Mesendoderm (in vitro differentiated cells): ENCODE results near the gene TTYH1. TPM values are rescaled to one million over a fixed set of nuclear protein-coding genes. Genes with fewer than 3 reads are reported as not detected.

Source experiments
- DNase-seq: peaks from one replicate; pipeline ENCODE4 v3.0.0; 2013
- H2AK5ac ChIP-seq: 2 replicates; pipeline ENCODE4 v1.6.1; 2013; ENCODE audit warnings: low read length, inconsistent platforms
- H2BK120ac ChIP-seq: 2 replicates; pipeline ENCODE4 v1.6.1; 2013; ENCODE audit warnings: low read depth, mild to moderate bottlenecking, low read length, moderate library complexity, mixed read lengths
- H2BK15ac ChIP-seq: replicated peaks from 2 replicates; pipeline ENCODE4 v1.6.1; 2013; ENCODE audit warnings: low read depth, mild to moderate bottlenecking, moderate library complexity
- H2BK5ac ChIP-seq: 2 replicates; pipeline ENCODE4 v1.6.1; 2013; ENCODE audit warnings: low read length, inconsistent platforms
- H3K18ac ChIP-seq: 2 replicates; pipeline ENCODE4 v1.6.1; 2013; ENCODE audit warnings: mild to moderate bottlenecking, low read length, mixed read lengths
- H3K23ac ChIP-seq: one replicate; pipeline ENCODE4 v1.6.1; 2013; ENCODE audit warnings: low read length
- H3K27ac ChIP-seq: 2 replicates; pipeline ENCODE4 v1.5.1; 2013; ENCODE audit warnings: low read depth, mild to moderate bottlenecking, inconsistent platforms, low read length, moderate library complexity
- H3K27me3 ChIP-seq: 2 replicates; pipeline ENCODE4 v1.6.1; 2013; ENCODE audit warnings: low read length, control low read depth, mild to moderate bottlenecking, inconsistent platforms; ENCODE audit not compliant: insufficient read depth, poor library complexity
- H3K36me3 ChIP-seq: 2 replicates; pipeline ENCODE4 v1.6.1; 2013; ENCODE audit warnings: low read length, inconsistent platforms; ENCODE audit not compliant: control insufficient read depth, insufficient read depth
- H3K4ac ChIP-seq: one replicate; pipeline ENCODE4 v1.6.1; 2013; ENCODE audit warnings: low read depth, mild to moderate bottlenecking, low read length, moderate library complexity
- H3K4me1 ChIP-seq: 2 replicates; pipeline ENCODE4 v1.6.1; 2013; ENCODE audit warnings: low read depth, low read length, inconsistent platforms; ENCODE audit not compliant: control insufficient read depth
- H3K4me2 ChIP-seq: 2 replicates; pipeline ENCODE4 v1.6.1; 2013; ENCODE audit warnings: low read length
- H3K4me3 ChIP-seq: 2 replicates; pipeline ENCODE4 v1.5.1; 2013; ENCODE audit warnings: mild to moderate bottlenecking, low read length
- H3K56ac ChIP-seq: one replicate; pipeline ENCODE4 v1.6.1; 2013; ENCODE audit warnings: low read length
- H3K79me1 ChIP-seq: 2 replicates; pipeline ENCODE4 v1.6.1; 2013; ENCODE audit warnings: low read length, inconsistent platforms
- H3K79me2 ChIP-seq: 2 replicates; pipeline ENCODE4 v1.6.1; 2013; ENCODE audit warnings: mild to moderate bottlenecking, low read length; ENCODE audit not compliant: control insufficient read depth, insufficient read depth
- H3K9ac ChIP-seq: 2 replicates; pipeline ENCODE4 v1.6.1; 2013; ENCODE audit warnings: low read length, inconsistent platforms
- H4K5ac ChIP-seq: one replicate; pipeline ENCODE4 v1.6.1; 2013; ENCODE audit warnings: low read length
- H4K8ac ChIP-seq: one replicate; pipeline ENCODE4 v1.6.1; 2013; ENCODE audit warnings: low read depth, mild to moderate bottlenecking, control low read depth, low read length, moderate library complexity
- WGBS: extraction: QIAGEN DNeasy Blood & Tissue Kit; methylation state at CpG from one replicate; pipeline ENCODE4 v1.1.7; 2013; ENCODE audit warnings: low lambda C conversion rate, missing lambda C conversion rate; ENCODE audit not compliant: insufficient coverage; ENCODE audit errors: extremely low coverage; 5-methylcytosine and 5-hydroxymethylcytosine counted together
- small RNA-seq: library from polyadenylated mRNA; stranded (forward); fragments of <200 nt; extraction: miRNeasy Mini kit (QIAGEN cat#:217004); gene quantifications from one replicate; pipeline ENCODE3, GENCODE V24; 2013; ENCODE audit not compliant: insufficient read depth

The TTYH1 gene

DNA sequence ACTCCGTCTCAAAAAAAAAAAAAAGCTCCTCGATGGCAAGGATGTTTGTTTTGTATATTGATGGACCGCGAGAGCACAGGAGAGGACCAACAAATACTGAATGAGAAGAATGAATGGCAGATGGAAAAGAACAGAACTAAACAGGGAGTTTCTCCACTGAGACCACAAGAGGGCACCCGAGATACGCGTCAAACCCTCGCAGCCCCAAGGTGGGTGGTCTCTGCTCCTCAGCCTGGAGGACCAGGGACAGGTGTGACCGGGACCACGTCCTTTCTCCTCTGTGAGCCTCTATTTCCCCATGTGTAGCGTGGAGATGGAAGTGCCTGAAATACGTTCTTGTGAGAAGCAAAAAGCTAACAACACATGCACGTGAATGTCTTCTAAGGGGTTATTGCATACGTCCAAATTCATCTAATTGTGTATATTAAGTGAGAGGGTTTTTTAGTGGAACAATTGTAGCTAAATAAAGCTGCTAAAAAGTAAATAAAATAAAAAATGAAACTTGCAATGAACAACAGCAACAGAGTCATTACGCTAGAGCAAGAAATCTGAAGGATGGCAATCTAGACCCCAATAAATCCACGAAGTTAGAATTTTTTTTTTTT, 66.2 kb downstream of the TTYH1 start:
- H2BK5ac ChIP-seq, result no peak overlapping the region
- H3K27ac ChIP-seq, result no peak overlapping the region
- H3K4me1 ChIP-seq, result no peaks in the 10 kb centered on the region
- H4K5ac ChIP-seq, result no peak overlapping the region
- no peak overlapping the region for H3K4ac ChIP-seq
- H3K56ac ChIP-seq, result no peak overlapping the region
- H3K4me2 ChIP-seq, result no peak overlapping the region
- H3K36me3 ChIP-seq, result no peaks in the 10 kb centered on the region
- no CpG with 5 or more reads among the region's 16 CpGs for WGBS
- H3K9ac ChIP-seq, result no peak overlapping the region
- no peak overlapping the region for H2AK5ac ChIP-seq
- H3K18ac ChIP-seq, result no peak overlapping the region
- peak; percentile 77 for DNase-seq
- H2BK15ac ChIP-seq, result no peak overlapping the region
- no peaks in the 10 kb centered on the region for H3K79me2 ChIP-seq
- H2BK120ac ChIP-seq, result no peak overlapping the region
- H3K79me1 ChIP-seq, result no peaks in the 10 kb centered on the region
- no peaks in the 10 kb centered on the region for H3K27me3 ChIP-seq
- H3K23ac ChIP-seq, result no peak overlapping the region
- H4K8ac ChIP-seq, result no peak overlapping the region
- H3K4me3 ChIP-seq, result no peak overlapping the region

- Histone ChIP-seq H2BK120ac (no peak overlapping the region), H3K79me1 (no peaks in the 10 kb centered on the region), H3K56ac (no peak overlapping the region), H4K8ac (no peak overlapping the region), H2AK5ac (no peak overlapping the region), H3K27ac (no peak overlapping the region), H3K27me3 (no peaks in the 10 kb centered on the region), H3K4me1 (no peaks in the 10 kb centered on the region), H3K79me2 (no peaks in the 10 kb centered on the region), H3K4me3 (no peak overlapping the region), H2BK15ac (no peak overlapping the region), H3K4me2 (no peak overlapping the region), H3K23ac (no peak overlapping the region), H3K36me3 (no peaks in the 10 kb centered on the region), H3K4ac (no peak overlapping the region), H3K18ac (no peak overlapping the region), H4K5ac (no peak overlapping the region), H2BK5ac (no peak overlapping the region), H3K9ac (no peak overlapping the region)
- WGBS, result no CpG with 5 or more reads among the region's 3 CpGs
- no peak for DNase-seq
These were observed 67.6 kb downstream of the TTYH1 start for GRCh38 chr19:54482889-54483288.

DNA sequence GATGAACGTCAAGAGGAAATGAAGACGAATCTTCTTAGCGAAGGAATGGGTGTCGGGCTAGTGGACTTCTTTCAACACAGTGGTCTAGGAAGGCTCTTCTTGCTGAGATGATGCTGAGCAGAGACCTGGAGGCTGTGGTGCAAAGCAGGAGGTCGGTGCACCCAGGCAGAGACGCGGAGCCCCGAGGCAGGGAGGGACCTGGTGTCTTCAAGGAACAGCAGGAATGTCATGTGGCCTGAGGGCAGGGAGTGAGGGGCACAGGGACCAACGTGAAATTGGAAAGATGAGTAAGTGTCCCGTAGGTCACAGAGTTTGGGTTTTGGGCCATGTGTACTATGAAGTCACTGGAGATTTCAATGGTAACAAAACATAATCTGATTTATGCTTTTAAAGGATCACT, 69.2 kb downstream of the TTYH1 start:
- Histone ChIP-seq H3K79me1 (no peaks in the 10 kb centered on the region), H3K23ac (no peak overlapping the region), H3K79me2 (no peaks in the 10 kb centered on the region), H2BK120ac (no peak overlapping the region), H4K5ac (no peak overlapping the region), H3K27ac (no peak overlapping the region), H3K36me3 (no peaks in the 10 kb centered on the region), H3K4me3 (no peak overlapping the region), H4K8ac (no peak overlapping the region), H3K4me1 (no peaks in the 10 kb centered on the region), H3K56ac (no peak overlapping the region), H3K4ac (no peak overlapping the region), H3K9ac (no peak overlapping the region), H3K4me2 (no peak overlapping the region), H3K18ac (no peak overlapping the region), H2BK15ac (no peak overlapping the region), H2AK5ac (no peak overlapping the region), H3K27me3 (no peaks in the 10 kb centered on the region), H2BK5ac (no peak overlapping the region)
- DNase-seq, result no peak
- WGBS, result no CpG with 5 or more reads among the region's 10 CpGs

GRCh38 chr19:54485851-54486250, 70.6 kb downstream of the TTYH1 start:
- no peaks in the 10 kb centered on the region for H3K79me2 ChIP-seq
- no peak overlapping the region for H3K27ac ChIP-seq
- H4K5ac ChIP-seq, result no peak overlapping the region
- no peak overlapping the region for H2BK15ac ChIP-seq
- no peaks in the 10 kb centered on the region for H3K4me1 ChIP-seq
- H3K56ac ChIP-seq, result no peak overlapping the region
- WGBS, result no CpG with 5 or more reads among the region's 5 CpGs
- H3K4me2 ChIP-seq, result no peak overlapping the region
- H3K4me3 ChIP-seq, result no peak overlapping the region
- H3K4ac ChIP-seq, result no peak overlapping the region
- H3K79me1 ChIP-seq, result no peaks in the 10 kb centered on the region
- no peaks in the 10 kb centered on the region for H3K36me3 ChIP-seq
- H3K23ac ChIP-seq, result no peak overlapping the region
- H3K9ac ChIP-seq, result no peak overlapping the region
- H2BK120ac ChIP-seq, result no peak overlapping the region
- no peak overlapping the region for H2AK5ac ChIP-seq
- H3K27me3 ChIP-seq, result no peaks in the 10 kb centered on the region
- no peak for DNase-seq
- H2BK5ac ChIP-seq, result no peak overlapping the region
- no peak overlapping the region for H4K8ac ChIP-seq
- H3K18ac ChIP-seq, result no peak overlapping the region

Small RNA genes within 50 kb of the gene (small RNA-seq; reads per million reads assigned to genes)
- gene AC245884.3, result not detected
